Liver (tissue), 9 donors: ENCODE measurements around the gene NKD2. TPM values are rescaled to one million over a fixed set of nuclear protein-coding genes. Genes with fewer than 3 reads are reported as not detected.
A peak's percentile ranks its signal among the peaks of the same experiment; 100 is the strongest.

Experiments
- DNase-seq: peaks from one replicate; pipeline ENCODE4 v3.0.0-alpha.2; 2017; ENCODE audit warnings: low spot score
- H3K27ac ChIP-seq, 2 donors: one replicate each; pipeline ENCODE4 v1.7.0; 2013; ENCODE audit warnings: inconsistent platforms in 2 of 2, low read length in 2 of 2, control low read depth in 1 of 2, low read depth in 1 of 2, mild to moderate bottlenecking in 1 of 2
- H3K27me3 ChIP-seq, 4 donors: one replicate each; pipeline versions ENCODE4 v1.6.1 to v1.7.0; 2013; ENCODE audit warnings: low read length in 3 of 4, inconsistent platforms in 1 of 4, mild to moderate bottlenecking in 1 of 4, moderate library complexity in 1 of 4; ENCODE audit not compliant: control insufficient read depth in 4 of 4, insufficient read depth in 4 of 4
- H3K36me3 ChIP-seq, 4 donors: one replicate each; pipeline versions ENCODE4 v1.6.1 to v1.7.0; 2013; ENCODE audit warnings: low read length in 3 of 4, mild to moderate bottlenecking in 3 of 4, low read depth in 1 of 4, moderate library complexity in 1 of 4; ENCODE audit not compliant: control insufficient read depth in 4 of 4, insufficient read depth in 3 of 4
- H3K4me1 ChIP-seq, 4 donors: one replicate each; pipeline versions ENCODE4 v1.6.1 to v1.7.0; 2013; ENCODE audit warnings: low read length in 3 of 4, mild to moderate bottlenecking in 3 of 4, moderate library complexity in 1 of 4; ENCODE audit not compliant: control insufficient read depth in 4 of 4, insufficient read depth in 4 of 4
- H3K4me3 ChIP-seq, 3 donors: one replicate each; pipeline versions ENCODE4 v1.6.1 to v1.7.0; 2013; ENCODE audit warnings: low read length in 3 of 3, control low read depth in 1 of 3, low read depth in 1 of 3, mild to moderate bottlenecking in 1 of 3
- H3K9ac ChIP-seq, 2 donors: one replicate each; pipeline ENCODE4 v1.7.0; 2013; ENCODE audit warnings: low read length in 2 of 2, mild to moderate bottlenecking in 2 of 2, moderate library complexity in 2 of 2, control low read depth in 1 of 2, low read depth in 1 of 2
- H3K9me3 ChIP-seq, 4 donors: one replicate each; pipeline versions ENCODE4 v1.6.1 to v1.7.0; 2013; ENCODE audit warnings: low read length in 3 of 4; ENCODE audit not compliant: control insufficient read depth in 4 of 4
- ATF3 ChIP-seq: IDR thresholded peaks from 2 replicates; pipeline ENCODE4 v1.6.1; 2016; ENCODE audit warnings: antibody characterized with exemption
- CTCF ChIP-seq: fragments of 150-350 bp; IDR thresholded peaks from 2 replicates; pipeline ENCODE4 v1.5.1; 2017; ENCODE audit warnings: improper control_type of control experiment, low read depth, low read length; ENCODE audit not compliant: missing input control
- EGR1 ChIP-seq, 2 donors: IDR thresholded peaks; 2 replicates each; pipeline ENCODE4 v1.6.1; 2016 to 2018; ENCODE audit warnings: antibody characterized with exemption in 2 of 2, low read depth in 2 of 2
- FOXA1 ChIP-seq: IDR thresholded peaks from 2 replicates; pipeline ENCODE4 v1.6.1; 2016; ENCODE audit warnings: antibody characterized with exemption
- FOXA2 ChIP-seq: IDR thresholded peaks from 2 replicates; pipeline ENCODE4 v1.6.1; 2016; ENCODE audit warnings: antibody characterized with exemption
- GABPA ChIP-seq, 2 donors: IDR thresholded peaks in 1 of 2; conservative IDR thresholded peaks in 1 of 2; 2 replicates each; pipeline ENCODE4 v1.6.1; 2016; ENCODE audit warnings: antibody characterized with exemption in 2 of 2, mild to moderate bottlenecking in 1 of 2, moderate library complexity in 1 of 2
- HNF4A ChIP-seq, 2 donors: conservative IDR thresholded peaks; 2 replicates each; pipeline ENCODE4 v1.6.1; 2016; ENCODE audit warnings: antibody characterized with exemption in 2 of 2, mild to moderate bottlenecking in 2 of 2
- HNF4G ChIP-seq: IDR thresholded peaks from 2 replicates; pipeline ENCODE4 v1.6.1; 2016; ENCODE audit warnings: antibody characterized with exemption
- JUND ChIP-seq, 2 donors: IDR thresholded peaks; 2 replicates each; pipeline ENCODE4 v1.6.1; 2016; ENCODE audit warnings: antibody characterized with exemption in 2 of 2
- MAX ChIP-seq: IDR thresholded peaks from 2 replicates; pipeline ENCODE4 v1.6.1; 2016; ENCODE audit warnings: antibody characterized with exemption
- NR2F2 ChIP-seq: IDR thresholded peaks from 2 replicates; pipeline ENCODE4 v1.6.1; 2016; ENCODE audit warnings: antibody characterized with exemption
- RAD21 ChIP-seq, 2 donors: IDR thresholded peaks; 2 replicates each; pipeline ENCODE4 v1.6.1; 2016; ENCODE audit warnings: antibody characterized with exemption in 2 of 2, mild to moderate bottlenecking in 2 of 2
- RXRA ChIP-seq, 2 donors: IDR thresholded peaks; 2 replicates each; pipeline ENCODE4 v1.6.1; 2017 to 2018; ENCODE audit warnings: antibody characterized with exemption in 2 of 2, mild to moderate bottlenecking in 1 of 2
- SP1 ChIP-seq: IDR thresholded peaks from 2 replicates; pipeline ENCODE4 v1.6.1; 2018; ENCODE audit warnings: antibody characterized with exemption, mild to moderate bottlenecking
- TAF1 ChIP-seq: conservative IDR thresholded peaks from 2 replicates; pipeline ENCODE4 v1.6.1; 2016; ENCODE audit warnings: antibody characterized with exemption, mild to moderate bottlenecking
- YY1 ChIP-seq: IDR thresholded peaks from 2 replicates; pipeline ENCODE4 v1.6.1; 2016; ENCODE audit warnings: antibody characterized with exemption, mild to moderate bottlenecking
- WGBS: extraction: QIAGEN DNeasy Blood & Tissue Kit; methylation state at CpG from one replicate; pipeline ENCODE4 v1.1.7; 2013; 5-methylcytosine and 5-hydroxymethylcytosine counted together
- polyA plus RNA-seq, 2 donors: library from polyadenylated mRNA; stranded (reverse) in 1 of 2; unstranded in 1 of 2; fragments of 200-250 nt in 1 of 2; fragments of >200 nt in 1 of 2; fragmentation: Nextera tagmentation in 1 of 2; extraction: Ambion mirVana in 1 of 2; gene quantifications; one replicate each; pipeline versions ENCODE4 v1.2.1 to v1.2.3, GENCODE V29; 2013 to 2015
- total RNA-seq, 2 donors: library from RNA; depleted of rRNA; stranded (reverse); fragments of >200 nt; gene quantifications; one replicate each; pipeline ENCODE4 v1.2.3, GENCODE V29; 2014
- TF ChIP-seq, protein P1 (sequence below): IDR thresholded peaks from 2 replicates; pipeline ENCODE4 v1.6.1; 2016; ENCODE audit warnings: antibody characterized with exemption, mild to moderate bottlenecking
- TF ChIP-seq, protein P2 (sequence below): IDR thresholded peaks from 2 replicates; pipeline ENCODE4 v1.6.1; 2016; ENCODE audit warnings: antibody characterized with exemption
- donor health status: healthy.
- donor health status: healthy.
- donor health status: healthy.
- donor health status: healthy.
- donor health status: healthy.

The NKD2 gene
- total and polyA plus RNA-seq, 4 donors: 0.09 to 1.3 (median 0.42) TPM

- no peaks in the 10 kb centered on the region for H3K4me1 ChIP-seq
- no peak overlapping the region for H3K27ac ChIP-seq
- no peak overlapping the region for H3K9ac ChIP-seq
- no peaks in the 10 kb centered on the region for H3K9me3 ChIP-seq
- DNase-seq: no peak
- peaks cover 0 to 3% (median 0%) of the 10 kb centered on the region in 4 donors for H3K27me3 ChIP-seq
- no peak overlapping the region for H3K4me3 ChIP-seq
- TF ChIP-seq HNF4A (conservative IDR thresholded peaks at IDR 0.05) (no peak), FOXA2 (no peak), YY1 (no peak), MAX (no peak), SP1 (no peak), GABPA (IDR thresholded peaks at IDR 0.05 in 1 of 2, conservative IDR thresholded peaks at IDR 0.05 in 1 of 2) (no peak), CTCF (no peak), EGR1 (IDR thresholded peaks at IDR 0.05; ENCODE audit: low read depth in 2 of 2) (no peak), NR2F2 (no peak), TAF1 (no peak), JUND (IDR thresholded peaks at IDR 0.05) (no peak), FOXA1 (no peak), ATF3 (no peak), HNF4G (no peak), RXRA (IDR thresholded peaks at IDR 0.05) (no peak)
- TF ChIP-seq, protein P1, sequence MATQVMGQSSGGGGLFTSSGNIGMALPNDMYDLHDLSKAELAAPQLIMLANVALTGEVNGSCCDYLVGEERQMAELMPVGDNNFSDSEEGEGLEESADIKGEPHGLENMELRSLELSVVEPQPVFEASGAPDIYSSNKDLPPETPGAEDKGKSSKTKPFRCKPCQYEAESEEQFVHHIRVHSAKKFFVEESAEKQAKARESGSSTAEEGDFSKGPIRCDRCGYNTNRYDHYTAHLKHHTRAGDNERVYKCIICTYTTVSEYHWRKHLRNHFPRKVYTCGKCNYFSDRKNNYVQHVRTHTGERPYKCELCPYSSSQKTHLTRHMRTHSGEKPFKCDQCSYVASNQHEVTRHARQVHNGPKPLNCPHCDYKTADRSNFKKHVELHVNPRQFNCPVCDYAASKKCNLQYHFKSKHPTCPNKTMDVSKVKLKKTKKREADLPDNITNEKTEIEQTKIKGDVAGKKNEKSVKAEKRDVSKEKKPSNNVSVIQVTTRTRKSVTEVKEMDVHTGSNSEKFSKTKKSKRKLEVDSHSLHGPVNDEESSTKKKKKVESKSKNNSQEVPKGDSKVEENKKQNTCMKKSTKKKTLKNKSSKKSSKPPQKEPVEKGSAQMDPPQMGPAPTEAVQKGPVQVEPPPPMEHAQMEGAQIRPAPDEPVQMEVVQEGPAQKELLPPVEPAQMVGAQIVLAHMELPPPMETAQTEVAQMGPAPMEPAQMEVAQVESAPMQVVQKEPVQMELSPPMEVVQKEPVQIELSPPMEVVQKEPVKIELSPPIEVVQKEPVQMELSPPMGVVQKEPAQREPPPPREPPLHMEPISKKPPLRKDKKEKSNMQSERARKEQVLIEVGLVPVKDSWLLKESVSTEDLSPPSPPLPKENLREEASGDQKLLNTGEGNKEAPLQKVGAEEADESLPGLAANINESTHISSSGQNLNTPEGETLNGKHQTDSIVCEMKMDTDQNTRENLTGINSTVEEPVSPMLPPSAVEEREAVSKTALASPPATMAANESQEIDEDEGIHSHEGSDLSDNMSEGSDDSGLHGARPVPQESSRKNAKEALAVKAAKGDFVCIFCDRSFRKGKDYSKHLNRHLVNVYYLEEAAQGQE: no peak
- WGBS: 79% methylated on average over 10 of the region's 10 CpGs
- H3K36me3 ChIP-seq: no peaks in the 10 kb centered on the region
Measured at GRCh38 chr5:978693-979092, 29.9 kb upstream of the NKD2 start.

- Histone ChIP-seq H3K9me3 (no peaks in the 10 kb centered on the region), H3K27ac (no peak overlapping the region), H3K4me1 (no peaks in the 10 kb centered on the region), H3K36me3 (no peaks in the 10 kb centered on the region), H3K4me3 (no peak overlapping the region), H3K27me3 (peaks cover 0 to 3% (median 0%) of the 10 kb centered on the region in 4 donors), H3K9ac (no peak overlapping the region)
- whole genome bisulfite sequencing: 87% methylated on average over 24 of the region's 24 CpGs
- peak; percentile 27 for DNase-seq
- TF ChIP-seq CTCF: no peak
- TF ChIP-seq, protein P1: no peak
- no peak for TF ChIP-seq RAD21 (IDR thresholded peaks at IDR 0.05)
- no peak for TF ChIP-seq NR2F2
- TF ChIP-seq, protein P2, sequence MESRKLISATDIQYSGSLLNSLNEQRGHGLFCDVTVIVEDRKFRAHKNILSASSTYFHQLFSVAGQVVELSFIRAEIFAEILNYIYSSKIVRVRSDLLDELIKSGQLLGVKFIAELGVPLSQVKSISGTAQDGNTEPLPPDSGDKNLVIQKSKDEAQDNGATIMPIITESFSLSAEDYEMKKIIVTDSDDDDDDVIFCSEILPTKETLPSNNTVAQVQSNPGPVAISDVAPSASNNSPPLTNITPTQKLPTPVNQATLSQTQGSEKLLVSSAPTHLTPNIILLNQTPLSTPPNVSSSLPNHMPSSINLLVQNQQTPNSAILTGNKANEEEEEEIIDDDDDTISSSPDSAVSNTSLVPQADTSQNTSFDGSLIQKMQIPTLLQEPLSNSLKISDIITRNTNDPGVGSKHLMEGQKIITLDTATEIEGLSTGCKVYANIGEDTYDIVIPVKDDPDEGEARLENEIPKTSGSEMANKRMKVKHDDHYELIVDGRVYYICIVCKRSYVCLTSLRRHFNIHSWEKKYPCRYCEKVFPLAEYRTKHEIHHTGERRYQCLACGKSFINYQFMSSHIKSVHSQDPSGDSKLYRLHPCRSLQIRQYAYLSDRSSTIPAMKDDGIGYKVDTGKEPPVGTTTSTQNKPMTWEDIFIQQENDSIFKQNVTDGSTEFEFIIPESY: no peak
- TF ChIP-seq HNF4G: no peak
- no peak for TF ChIP-seq FOXA1
- no peak for TF ChIP-seq HNF4A (conservative IDR thresholded peaks at IDR 0.05)
- TF ChIP-seq FOXA2: no peak
Measured at GRCh38 chr5:979100-979817, 29.3 kb upstream of the NKD2 start.
